Colonic mucosa (tissue), 4 donors: ENCODE results near the gene CYYR1. TPM values are rescaled to one million over a fixed set of nuclear protein-coding genes. Genes with fewer than 3 reads are reported as not detected.

Source experiments
- DNase-seq: peaks from one replicate; pipeline ENCODE4 v3.0.0-alpha.2; 2020
- H3K27ac ChIP-seq: fragments of 200-600 bp; one replicate; pipeline ENCODE4 v1.8.0; 2021
- H3K27me3 ChIP-seq: fragments of 200-600 bp; one replicate; pipeline ENCODE4 v1.8.0; 2021
- H3K36me3 ChIP-seq: fragments of 200-600 bp; one replicate; pipeline ENCODE4 v1.8.0; 2021
- H3K4me1 ChIP-seq: fragments of 200-600 bp; one replicate; pipeline ENCODE4 v1.8.0; 2021; ENCODE audit warnings: mild to moderate bottlenecking
- H3K4me3 ChIP-seq: fragments of 200-600 bp; one replicate; pipeline ENCODE4 v1.8.0; 2021
- H3K9ac ChIP-seq, 2 donors: one replicate each; pipeline ENCODE4 v1.7.0; 2013; ENCODE audit warnings: control low read depth in 2 of 2, low read depth in 2 of 2, low read length in 2 of 2
- H3K9me3 ChIP-seq: fragments of 200-600 bp; one replicate; pipeline ENCODE4 v1.8.0; 2021
- CTCF ChIP-seq: fragments of 200-600 bp; IDR thresholded peaks from one replicate; pipeline ENCODE4 v1.8.0; 2022; ENCODE audit warnings: antibody characterized with exemption, mild to moderate bottlenecking
- intact Hi-C: fragments of 100-400 bp; cut with DNase I; formaldehyde crosslinking; loops from one replicate; pipeline ENCODE4 v1.14.1; 2022
- total RNA-seq, 2 donors: library from RNA; stranded (reverse); fragmentation: NEBNext Ultra II Directional in 1 of 2; extraction: Animal tissue kit (Norgen Biotek cat#: 25700) in 1 of 2; gene quantifications; one replicate each; pipeline ENCODE4 v1.2.1, GENCODE V29; 2021
- donor health status: healthy.
- donor health status: DM: no; HTN: no; CAD: no.
- donor health status: DM: no; HTN: no; CAD: no.

The CYYR1 gene
- total RNA-seq, 2 donors from 2014 or later: 1.6 to 5.5 TPM

- DNase-seq: no peak
- TF ChIP-seq CTCF: no peak
- no peaks in the 10 kb centered on the region for H3K4me1 ChIP-seq
- H3K36me3 ChIP-seq: no peaks in the 10 kb centered on the region
- intact Hi-C loops: no loop called here
- no peaks in the 10 kb centered on the region for H3K27me3 ChIP-seq
- H3K9ac ChIP-seq: no peak overlapping the region
- no peaks in the 10 kb centered on the region for H3K9me3 ChIP-seq
- H3K4me3 ChIP-seq: no peak overlapping the region
- no peak overlapping the region for H3K27ac ChIP-seq
Observed at GRCh38 chr21:26445440-26445839, 127.6 kb downstream of the CYYR1 start.

- TF ChIP-seq CTCF: no peak
- H3K9me3 ChIP-seq: no peaks in the 10 kb centered on the region
- DNase-seq: no peak
- H3K36me3 ChIP-seq: no peaks in the 10 kb centered on the region
- no peak overlapping the region for H3K9ac ChIP-seq
- no peak overlapping the region for H3K4me3 ChIP-seq
- no peaks in the 10 kb centered on the region for H3K4me1 ChIP-seq
- no peaks in the 10 kb centered on the region for H3K27me3 ChIP-seq
- intact Hi-C loops: no loop called here
- H3K27ac ChIP-seq: no peak overlapping the region
Observed at GRCh38 chr21:26444646-26445045, 128.4 kb downstream of the CYYR1 start.

GRCh38 chr21:26443867-26444266, 129.2 kb downstream of the CYYR1 start:
- Histone ChIP-seq H3K27me3 (no peaks in the 10 kb centered on the region), H3K36me3 (no peaks in the 10 kb centered on the region), H3K4me1 (no peaks in the 10 kb centered on the region), H3K27ac (no peak overlapping the region), H3K9me3 (no peaks in the 10 kb centered on the region), H3K4me3 (no peak overlapping the region), H3K9ac (no peak overlapping the region)
- DNase-seq: no peak
- intact Hi-C loops: no loop called here
- TF ChIP-seq CTCF: no peak

- Histone ChIP-seq H3K27me3 (no peaks in the 10 kb centered on the region), H3K9me3 (no peaks in the 10 kb centered on the region), H3K27ac (no peak overlapping the region), H3K4me1 (no peaks in the 10 kb centered on the region), H3K9ac (no peak overlapping the region), H3K4me3 (no peak overlapping the region), H3K36me3 (no peaks in the 10 kb centered on the region)
- intact Hi-C loops: no loop called here
- no peak for TF ChIP-seq CTCF
- DNase-seq: no peak
Observed at GRCh38 chr21:26443291-26443690, 129.8 kb downstream of the CYYR1 start.

GRCh38 chr21:26441149-26441548, 131.9 kb downstream of the CYYR1 start:
- no peak for TF ChIP-seq CTCF
- Histone ChIP-seq H3K36me3 (no peaks in the 10 kb centered on the region), H3K9me3 (no peaks in the 10 kb centered on the region), H3K27me3 (no peaks in the 10 kb centered on the region), H3K9ac (no peak overlapping the region), H3K4me1 (no peaks in the 10 kb centered on the region), H3K27ac (no peak overlapping the region), H3K4me3 (no peak overlapping the region)
- DNase-seq: no peak
- intact Hi-C loops: no loop called here

GRCh38 chr21:26438976-26439375, 134.1 kb downstream of the CYYR1 start:
- no peaks in the 10 kb centered on the region for H3K27me3 ChIP-seq
- H3K27ac ChIP-seq: no peak overlapping the region
- H3K9ac ChIP-seq: no peak overlapping the region
- no peak for DNase-seq
- no peak for TF ChIP-seq CTCF
- no peaks in the 10 kb centered on the region for H3K4me1 ChIP-seq
- H3K4me3 ChIP-seq: no peak overlapping the region
- no peaks in the 10 kb centered on the region for H3K9me3 ChIP-seq
- intact Hi-C loops: no loop called here
- no peaks in the 10 kb centered on the region for H3K36me3 ChIP-seq
